ENCODE data around the gene WNT7A. TPM values are rescaled to one million over a fixed set of nuclear protein-coding genes. Genes with fewer than 3 reads are reported as not detected.

WNT7A gene
- polyA plus RNA-seq, 1 of the 3 experiments (the other 2 are of a cell fraction) = not detected

DNA sequence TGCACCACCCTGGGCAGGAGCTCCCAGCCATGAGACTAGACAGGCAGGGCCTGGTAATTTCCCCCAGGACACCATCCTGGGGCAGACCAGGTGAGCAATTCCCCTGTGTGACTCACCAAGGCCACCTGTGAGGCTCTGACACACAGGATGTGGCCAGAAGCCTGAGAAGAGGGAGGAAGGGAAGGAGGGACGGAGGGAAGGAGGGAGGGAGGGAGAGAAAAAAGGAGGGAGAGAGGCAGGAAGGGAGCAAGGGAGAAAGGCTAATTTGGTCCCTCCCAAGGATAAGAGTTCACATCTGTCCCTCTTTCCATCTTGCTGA is 25.9 kb downstream of the WNT7A start:
- Histone ChIP-seq H3K4me1 (ENCODE audit: control insufficient read depth in 1 of 2, insufficient read depth in 2 of 2, low read depth in 1 of 2, low read length in 1 of 2) (no peaks in the 10 kb centered on the region; a peak in 1 of 4 replicates), H3K4me2 (no peak overlapping the region), H4K20me1 (ENCODE audit: insufficient read depth) (no peaks in the 10 kb centered on the region), H3K9ac (no peak overlapping the region), H3F3A (replicated peaks; ENCODE audit: insufficient read depth) (no peaks in the 10 kb centered on the region), H3K79me2 (ENCODE audit: insufficient read depth) (no peaks in the 10 kb centered on the region), H3K36me3 (replicated peaks in 1 of 2; ENCODE audit: control insufficient read depth in 1 of 2, insufficient read depth in 2 of 2, low read length in 1 of 2) (no peaks in the 10 kb centered on the region), H3K9me2 (no peaks in the 10 kb centered on the region), H2AFZ (ENCODE audit: low read depth) (no peak overlapping the region), H3K27ac (ENCODE audit: low read depth in 2 of 2, low read length in 1 of 2) (no peak overlapping the region), H3K9me3 (no peaks in the 10 kb centered on the region), H3K4me3 (ENCODE audit: low read depth in 2 of 2, low read length in 1 of 2) (no peak overlapping the region), H3K27me3 (ENCODE audit: insufficient read depth) (no peaks in the 10 kb centered on the region)
- DNase-seq = no peak
- ChIA-PET CTCF (interaction anchor here (0.9 to 2.4 kb wide), 5 partner anchors 27 to 199 kb away, joined by 3 to 10 read pairs (median 3); partner anchors contain the start of gene WNT7A), POLR2A (no interaction called here)
- no peak for TF ChIP-seq TEAD4 (IDR thresholded peaks at IDR 0.05; ENCODE audit: borderline replicate concordance, insufficient read depth)
- TF ChIP-seq, protein P1, sequence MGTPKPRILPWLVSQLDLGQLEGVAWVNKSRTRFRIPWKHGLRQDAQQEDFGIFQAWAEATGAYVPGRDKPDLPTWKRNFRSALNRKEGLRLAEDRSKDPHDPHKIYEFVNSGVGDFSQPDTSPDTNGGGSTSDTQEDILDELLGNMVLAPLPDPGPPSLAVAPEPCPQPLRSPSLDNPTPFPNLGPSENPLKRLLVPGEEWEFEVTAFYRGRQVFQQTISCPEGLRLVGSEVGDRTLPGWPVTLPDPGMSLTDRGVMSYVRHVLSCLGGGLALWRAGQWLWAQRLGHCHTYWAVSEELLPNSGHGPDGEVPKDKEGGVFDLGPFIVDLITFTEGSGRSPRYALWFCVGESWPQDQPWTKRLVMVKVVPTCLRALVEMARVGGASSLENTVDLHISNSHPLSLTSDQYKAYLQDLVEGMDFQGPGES (IDR thresholded peaks at IDR 0.05; ENCODE audit: low read depth, low read length) = no peak
- TF ChIP-seq SMC3 (IDR thresholded peaks at IDR 0.05; ENCODE audit: low read depth, low read length) = no peak
- TF ChIP-seq, protein P2, sequence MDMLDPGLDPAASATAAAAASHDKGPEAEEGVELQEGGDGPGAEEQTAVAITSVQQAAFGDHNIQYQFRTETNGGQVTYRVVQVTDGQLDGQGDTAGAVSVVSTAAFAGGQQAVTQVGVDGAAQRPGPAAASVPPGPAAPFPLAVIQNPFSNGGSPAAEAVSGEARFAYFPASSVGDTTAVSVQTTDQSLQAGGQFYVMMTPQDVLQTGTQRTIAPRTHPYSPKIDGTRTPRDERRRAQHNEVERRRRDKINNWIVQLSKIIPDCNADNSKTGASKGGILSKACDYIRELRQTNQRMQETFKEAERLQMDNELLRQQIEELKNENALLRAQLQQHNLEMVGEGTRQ (IDR thresholded peaks at IDR 0.05; ENCODE audit: borderline replicate concordance, low read depth, low read length) = no peak
- TF ChIP-seq NRF1 (IDR thresholded peaks at IDR 0.05; ENCODE audit: low read depth, low read length) = no peak
- TF ChIP-seq MXI1 (IDR thresholded peaks at IDR 0.05; ENCODE audit: low read depth, low read length) = no peak
- 21% methylated on average over 1 of the region's 1 CpG for WGBS (ENCODE audit: low lambda C conversion rate)

DNA sequence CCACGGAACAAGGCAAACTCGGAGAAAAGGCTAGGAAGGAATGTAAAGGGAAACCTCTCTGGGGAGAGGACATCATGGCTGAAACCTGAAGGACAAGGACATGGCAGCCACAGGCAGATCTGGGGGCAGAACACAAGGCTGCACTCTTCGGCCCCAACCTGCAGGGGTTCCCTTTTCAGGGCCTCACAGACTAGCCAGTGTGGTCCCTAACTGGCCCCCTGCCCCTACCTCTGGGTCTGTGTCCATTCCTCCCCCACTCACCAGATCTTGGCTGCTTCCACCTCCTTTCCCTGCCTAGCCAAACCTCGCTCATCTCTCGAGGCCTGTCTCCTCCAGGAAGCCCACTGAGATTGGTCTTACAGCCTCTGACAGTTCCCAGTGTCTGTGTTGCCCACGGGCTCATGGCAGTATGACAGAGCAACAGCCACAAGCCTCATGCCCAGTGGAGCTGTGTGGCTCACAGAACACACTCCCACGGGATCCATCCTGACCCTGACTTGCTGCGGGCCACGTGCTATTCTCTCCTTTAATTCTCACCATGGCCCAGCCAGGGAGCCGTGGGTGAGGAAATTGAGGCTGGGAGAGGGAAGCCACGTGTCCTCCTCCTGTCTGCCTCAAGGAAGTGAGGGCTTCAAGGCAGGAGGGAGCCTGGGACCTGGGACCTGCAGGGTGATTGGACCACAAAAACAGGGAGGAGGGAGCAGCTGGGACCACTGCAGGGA is 26.5 kb downstream of the WNT7A start:
- ChIA-PET POLR2A (no interaction called here), CTCF (interaction anchor here (0.9 to 2.4 kb wide), 4 partner anchors 27 to 198 kb away, joined by 3 to 10 read pairs (median 4); partner anchors contain the start of gene WNT7A)
- no peak overlapping the region for H3K4me3 ChIP-seq (ENCODE audit: low read depth in 2 of 2, low read length in 1 of 2)
- no peaks in the 10 kb centered on the region for H3K79me2 ChIP-seq (ENCODE audit: insufficient read depth)
- H3F3A ChIP-seq (replicated peaks; ENCODE audit: insufficient read depth) = no peaks in the 10 kb centered on the region
- DNase-seq = no peak
- no peaks in the 10 kb centered on the region; a peak in 1 of 4 replicates for H3K4me1 ChIP-seq (ENCODE audit: control insufficient read depth in 1 of 2, insufficient read depth in 2 of 2, low read depth in 1 of 2, low read length in 1 of 2)
- no peaks in the 10 kb centered on the region for H3K9me2 ChIP-seq
- H3K36me3 ChIP-seq (replicated peaks in 1 of 2; ENCODE audit: control insufficient read depth in 1 of 2, insufficient read depth in 2 of 2, low read length in 1 of 2) = no peaks in the 10 kb centered on the region
- no peak overlapping the region for H3K4me2 ChIP-seq
- H3K27me3 ChIP-seq (ENCODE audit: insufficient read depth) = no peaks in the 10 kb centered on the region
- WGBS (ENCODE audit: low lambda C conversion rate) = 45% methylated on average over 9 of the region's 11 CpGs
- no peaks in the 10 kb centered on the region for H4K20me1 ChIP-seq (ENCODE audit: insufficient read depth)
- no peak overlapping the region for H2AFZ ChIP-seq (ENCODE audit: low read depth)
- H3K9me3 ChIP-seq = no peaks in the 10 kb centered on the region
- no peak overlapping the region for H3K9ac ChIP-seq
- TF ChIP-seq FOXJ3 (CRISPR knock-in tag; IDR thresholded peaks at IDR 0.05) (no peak), RFX5 (IDR thresholded peaks at IDR 0.05; ENCODE audit: low read length) (no peak), CHD2 (IDR thresholded peaks at IDR 0.05; ENCODE audit: low read length, partially characterized antibody) (no peak), REST (IDR thresholded peaks at IDR 0.05; ENCODE audit: low read depth, low read length) (no peak), MEF2A (IDR thresholded peaks at IDR 0.05; ENCODE audit: borderline replicate concordance, low read depth) (no peak)
- TF ChIP-seq, protein P3, sequence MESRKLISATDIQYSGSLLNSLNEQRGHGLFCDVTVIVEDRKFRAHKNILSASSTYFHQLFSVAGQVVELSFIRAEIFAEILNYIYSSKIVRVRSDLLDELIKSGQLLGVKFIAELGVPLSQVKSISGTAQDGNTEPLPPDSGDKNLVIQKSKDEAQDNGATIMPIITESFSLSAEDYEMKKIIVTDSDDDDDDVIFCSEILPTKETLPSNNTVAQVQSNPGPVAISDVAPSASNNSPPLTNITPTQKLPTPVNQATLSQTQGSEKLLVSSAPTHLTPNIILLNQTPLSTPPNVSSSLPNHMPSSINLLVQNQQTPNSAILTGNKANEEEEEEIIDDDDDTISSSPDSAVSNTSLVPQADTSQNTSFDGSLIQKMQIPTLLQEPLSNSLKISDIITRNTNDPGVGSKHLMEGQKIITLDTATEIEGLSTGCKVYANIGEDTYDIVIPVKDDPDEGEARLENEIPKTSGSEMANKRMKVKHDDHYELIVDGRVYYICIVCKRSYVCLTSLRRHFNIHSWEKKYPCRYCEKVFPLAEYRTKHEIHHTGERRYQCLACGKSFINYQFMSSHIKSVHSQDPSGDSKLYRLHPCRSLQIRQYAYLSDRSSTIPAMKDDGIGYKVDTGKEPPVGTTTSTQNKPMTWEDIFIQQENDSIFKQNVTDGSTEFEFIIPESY (IDR thresholded peaks at IDR 0.05; ENCODE audit: borderline replicate concordance, low read depth) = no peak
- no peak overlapping the region for H3K27ac ChIP-seq (ENCODE audit: low read depth in 2 of 2, low read length in 1 of 2)

Data from SK-N-SH (cell line).